Sigmoid colon (tissue), 7 donors: Measurements from ENCODE around the gene PUS10. TPM values are rescaled to one million over a fixed set of nuclear protein-coding genes. Genes with fewer than 3 reads are reported as not detected.

ENCODE experiments used
- polyA plus RNA-seq, 3 donors: library from polyadenylated mRNA; stranded (reverse); fragments of 200-250 nt; gene quantifications; one replicate each; pipeline ENCODE4 v1.2.3, GENCODE V29; 2013
- small RNA-seq, 3 donors: library from RNA; depleted of rRNA; stranded (forward); fragments of <200 nt; gene quantifications; one replicate each; pipeline ENCODE3, GENCODE V24; 2016
- total RNA-seq, 4 donors: library from RNA; depleted of rRNA; stranded (reverse); fragments of >200 nt; gene quantifications; one replicate each; pipeline ENCODE4 v1.1.0, GENCODE V29; 2016
- donor health status: healthy with polysubstance abuse.
- donor health status: Bipolar disorder and iron deficiency.
- donor health status: healthy.

PUS10 gene
- total and polyA plus RNA-seq, 7 donors = 3.1 to 8.3 (median 5.0) TPM

Small RNAs within 50 kb of the gene (small RNA-seq; reads per million reads assigned to genes)
- gene RNA5SP95 (0 reads per million in 3 donors), gene RNU4-51P (0 to 0.11 (median 0) reads per million in 3 donors)

Other genes with a start within 250 kb of the PUS10 start
- gene REL, start 136.7 kb downstream of the PUS10 start, total RNA-seq = 10 to 100 TPM; 11.0 to 14.7 (median 12.5) TPM
- gene REL, start 136.7 kb downstream of the PUS10 start, polyA plus RNA-seq = 10 to 100 TPM in 1 of 3 donors, 1 to 10 TPM in 2; 1.2 to 10.2 (median 2.3) TPM
- gene PEX13, start 535 bp downstream of the PUS10 start, total RNA-seq = 10 to 100 TPM; 19.1 to 61.6 (median 30.4) TPM
- 10 to 100 TPM; 12.0 to 14.3 (median 12.8) TPM for gene PEX13, start 535 bp downstream of the PUS10 start, polyA plus RNA-seq
- 10 to 100 TPM in 3 of 4 donors, 1 to 10 TPM in 1; 3.1 to 18.5 (median 13.5) TPM for gene SANBR, start 47.6 kb upstream of the PUS10 start, total RNA-seq
- gene SANBR, start 47.6 kb upstream of the PUS10 start, polyA plus RNA-seq = 1 to 10 TPM; 3.0 to 6.5 (median 6.5) TPM
- 10 to 100 TPM; 18.6 to 59.2 (median 31.2) TPM for gene C2orf74, start 143.9 kb upstream of the PUS10 start, total RNA-seq
- gene C2orf74, start 143.9 kb upstream of the PUS10 start, polyA plus RNA-seq = 10 to 100 TPM in 2 of 3 donors, 1 to 10 TPM in 1; 4.4 to 18.6 (median 10.1) TPM